K562 (cell line): ENCODE data around the gene SLC5A4. TPM values are rescaled to one million over a fixed set of nuclear protein-coding genes. Genes with fewer than 3 reads are reported as not detected.

Experiments used
- ATAC-seq: fragments of 200-7000 bp; cut with Tn5 transposase; 3 replicates; pipeline ENCODE4 v1.9.1; 2020; ENCODE audit warnings: moderate library complexity
- BruUV-seq: library from RNA; stranded (reverse); fragments of 400-500 nt; replicated peaks from 2 replicates; lab custom pipeline; 2021; lab: Mats Ljungman, UMichigan
- CTCF ChIA-PET: fragments of 300-600 bp; formaldehyde crosslinking; extraction: SDS; loops from one replicate; lab custom pipeline; 2021; ENCODE audit warnings: low intra/inter-chr PET ratio; lab: Yijun Ruan, JAX
- POLR2A ChIA-PET: fragments of 300-600, 350-650 bp; sonication (Branson Sonifier 250); formaldehyde crosslinking; extraction: SDS; loops from one replicate; lab custom pipeline; 2021; ENCODE audit warnings: antibody characterized with exemption, inconsistent platforms; lab: Yijun Ruan, JAX
- DNase-seq, 4 experiments: peaks; one replicate each; pipeline versions ENCODE4 v3.0.0 to v3.0.0-alpha.2; 2011 to 2018; ENCODE audit warnings: low spot score in 3 of 4, mixed read lengths in 3 of 4; ENCODE audit errors: extremely low read depth in 1 of 4
- FAIRE-seq: peaks from 2 replicates; lab custom pipeline; 2011; peaks lifted over from hg19 to GRCh38; lab: Jason Lieb, UNC
- H2AFZ ChIP-seq: 2 replicates; pipeline ENCODE4 v1.6.0; 2011; ENCODE audit warnings: low read depth, low read length, control low read depth, inconsistent platforms
- H3K27ac ChIP-seq: fragments of 200-600 bp; 3 replicates; pipeline ENCODE4 v1.8.0; 2011; ENCODE audit warnings: low read depth, mild to moderate bottlenecking, control low read depth, inconsistent platforms, low read length, moderate library complexity, mixed read lengths; ENCODE audit errors: extremely low read depth
- H3K27me3 ChIP-seq, 2 experiments: fragments of 300-600 bp in 1 of 2; 2 replicates in 1 of 2; 3 replicates in 1 of 2; pipeline versions ENCODE4 v1.6.0 to v1.8.0; 2011; ENCODE audit warnings: inconsistent platforms in 2 of 2, low read length in 2 of 2, mild to moderate bottlenecking in 1 of 2, mixed read lengths in 1 of 2, moderate library complexity in 1 of 2; ENCODE audit not compliant: control insufficient read depth in 2 of 2, insufficient read depth in 2 of 2
- H3K36me3 ChIP-seq: fragments of 300-600 bp; 3 replicates; pipeline ENCODE4 v1.8.0; 2011; ENCODE audit warnings: mild to moderate bottlenecking, low read length, inconsistent platforms; ENCODE audit not compliant: control insufficient read depth, insufficient read depth
- H3K4me1 ChIP-seq, 2 experiments: fragments of 200-600 bp in 1 of 2; replicated peaks in 1 of 2; 2 replicates in 1 of 2; 3 replicates in 1 of 2; pipeline versions ENCODE4 v1.5.1 to v1.8.0; 2011; ENCODE audit warnings: inconsistent platforms in 2 of 2, low read length in 2 of 2, mild to moderate bottlenecking in 1 of 2, mixed read lengths in 1 of 2, moderate library complexity in 1 of 2; ENCODE audit not compliant: control insufficient read depth in 2 of 2, insufficient read depth in 2 of 2
- H3K4me2 ChIP-seq: 2 replicates; pipeline ENCODE4 v1.6.1; 2011; ENCODE audit warnings: low read length, control low read depth, inconsistent platforms, mixed read lengths; ENCODE audit not compliant: insufficient read depth
- H3K4me3 ChIP-seq: fragments of 200-600 bp; sonication (generic), shearing (Covaris generic); 2 replicates; pipeline ENCODE4 v1.5.1; 2016; ENCODE audit warnings: control low read depth, inconsistent platforms
- H3K79me2 ChIP-seq: fragments of 200-600 bp; 3 replicates; pipeline ENCODE4 v1.8.0; 2011; ENCODE audit warnings: low read length, inconsistent platforms; ENCODE audit not compliant: control insufficient read depth, insufficient read depth
- H3K9ac ChIP-seq, 2 experiments: 2 replicates each; pipeline versions ENCODE4 v1.6.0 to v1.6.1; 2011; ENCODE audit warnings: low read depth in 2 of 2, low read length in 2 of 2, control low read depth in 1 of 2, inconsistent platforms in 1 of 2, mild to moderate bottlenecking in 1 of 2, mixed read lengths in 1 of 2; ENCODE audit not compliant: insufficient read depth in 1 of 2
- H3K9me1 ChIP-seq: one replicate; pipeline ENCODE4 v1.6.0; 2011; ENCODE audit warnings: inconsistent platforms, mild to moderate bottlenecking, low read length, moderate library complexity; ENCODE audit not compliant: control insufficient read depth, insufficient read depth
- H3K9me3 ChIP-seq: replicated peaks from 2 replicates; pipeline ENCODE4 v1.5.1; 2011; ENCODE audit warnings: low read depth, low read length, inconsistent platforms; ENCODE audit not compliant: control insufficient read depth, insufficient read depth
- H4K20me1 ChIP-seq: replicated peaks from 2 replicates; pipeline ENCODE4 v1.6.1; 2011; ENCODE audit warnings: low read length, inconsistent platforms, mixed read lengths; ENCODE audit not compliant: control insufficient read depth, insufficient read depth
- FOXA1 ChIP-seq: fragments of 450-650 bp; IDR thresholded peaks from 2 replicates; pipeline ENCODE4 v1.6.1; 2016; ENCODE audit warnings: mild to moderate bottlenecking, borderline replicate concordance
- GMEB1 ChIP-seq: fragments of 250-450 bp; sonication (Bioruptor Pico); IDR thresholded peaks from 2 replicates; pipeline ENCODE4 v1.4.0; 2020; ENCODE audit warnings: mild to moderate bottlenecking
- HLTF ChIP-seq: fragments of 450-650 bp; IDR thresholded peaks from 2 replicates; pipeline ENCODE4 v1.6.1; 2016
- ILK ChIP-seq: fragments of 450-650 bp; IDR thresholded peaks from 2 replicates; pipeline ENCODE4 v1.6.1; 2016; ENCODE audit warnings: missing genetic modification characterization, low read depth, mild to moderate bottlenecking, missing compliant biosample characterization, moderate library complexity, borderline replicate concordance
- KAT7 ChIP-seq: sonication (generic); formaldehyde crosslinking; IDR thresholded peaks from 2 replicates; pipeline ENCODE4 v1.8.0; 2022; ENCODE audit warnings: missing genetic modification reagents, mild to moderate bottlenecking, borderline replicate concordance
- MAX ChIP-seq: sonication (generic); formaldehyde crosslinking; IDR thresholded peaks from 2 replicates; pipeline ENCODE4 v1.9.0; 2022; ENCODE audit warnings: mild to moderate bottlenecking, missing genetic modification reagents
- MEIS2 ChIP-seq: fragments of 450-650 bp; IDR thresholded peaks from 2 replicates; pipeline ENCODE4 v1.6.1; 2014; ENCODE audit warnings: mild to moderate bottlenecking; ENCODE audit not compliant: partially characterized antibody
- POU5F1 ChIP-seq: fragments of 150-350 bp; IDR thresholded peaks from 2 replicates; pipeline ENCODE4 v1.6.1; 2014; ENCODE audit warnings: borderline replicate concordance, low read length, low read depth, mild to moderate bottlenecking; ENCODE audit not compliant: partially characterized antibody
- SIN3B ChIP-seq: fragments of 450-650 bp; IDR thresholded peaks from 2 replicates; pipeline ENCODE4 v1.6.1; 2017; ENCODE audit warnings: low read depth, mild to moderate bottlenecking, moderate library complexity
- SMAD1 ChIP-seq: fragments of 150-350 bp; IDR thresholded peaks from 2 replicates; pipeline ENCODE4 v1.6.1; 2014; ENCODE audit warnings: low read length, low read depth; ENCODE audit not compliant: partially characterized antibody
- SNAPC5 ChIP-seq: fragments of 250-450 bp; sonication (Bioruptor Pico); IDR thresholded peaks from 2 replicates; pipeline ENCODE4 v1.8.0; 2021; ENCODE audit warnings: moderate library complexity, mild to moderate bottlenecking, inconsistent platforms
- SRSF3 ChIP-seq: fragments of 200-400 bp; formaldehyde crosslinking; IDR thresholded peaks from 2 replicates; pipeline ENCODE4 v1.6.1; 2016; ENCODE audit warnings: mild to moderate bottlenecking, low read length, moderate library complexity; ENCODE audit not compliant: insufficient read depth
- TCF3 ChIP-seq: sonication (generic); formaldehyde crosslinking; IDR thresholded peaks from 2 replicates; pipeline ENCODE4 v1.4.0; 2020; ENCODE audit warnings: mild to moderate bottlenecking, missing genetic modification reagents
- ZNF436 ChIP-seq: fragments of 250-450, 450-650 bp; sonication (Bioruptor Pico); formaldehyde crosslinking; IDR thresholded peaks from 2 replicates; pipeline ENCODE4 v1.7.0; 2020; ENCODE audit warnings: mild to moderate bottlenecking
- ZNF609 ChIP-seq: sonication (generic); formaldehyde crosslinking; IDR thresholded peaks from 2 replicates; pipeline ENCODE4 v1.8.1; 2023; ENCODE audit warnings: missing genetic modification reagents, mild to moderate bottlenecking, borderline replicate concordance
- WGBS: fragments of 100-300 bp; shearing (Covaris generic); methylation state at CpG from one replicate; pipeline ENCODE4 v1.1.6; 2016; ENCODE audit warnings: low coverage, mixed read lengths; ENCODE audit not compliant: insufficient coverage; ENCODE audit errors: missing lambda C conversion rate; 5-methylcytosine and 5-hydroxymethylcytosine counted together
- in situ Hi-C: fragments of 300-500 bp; cut with MboI; formaldehyde crosslinking; loops from 4 replicates; pipeline ENCODE4 v1.15.0; 2018; ENCODE audit warnings: inconsistent platforms, mixed read lengths
- intact Hi-C: fragments of 100-400 bp; cut with micrococcal nuclease; formaldehyde crosslinking; loops from 2 replicates; pipeline ENCODE4 v1.14.2; 2022
- polyA plus RNA-seq, 8 experiments: library from polyadenylated mRNA; depleted of rRNA in 4 of 8; stranded (reverse) in 5 of 8; unstranded in 3 of 8; fragments of >200 nt; fragmentation: Nextera tagmentation in 2 of 8; fragmentation: Illumina TruSeq in 1 of 8; extraction: Ambion mirVana in 2 of 8; extraction: Trizol in 1 of 8; gene quantifications; 2 replicates each; pipeline versions ENCODE4 v1.2.1 to v1.2.3, GENCODE V29; 2011 to 2014; ENCODE audit warnings: inconsistent platforms in 1 of 8, missing spikeins in 1 of 8
- total RNA-seq, 7 experiments: library from RNA; depleted of rRNA in 6 of 7; stranded (reverse); fragments of >200 nt in 6 of 7; fragmentation: Illumina TruSeq in 2 of 7; extraction: Trizol in 2 of 7; gene quantifications; 2 replicates each; pipeline versions ENCODE4 v1.2.1 to v1.2.3, GENCODE V29; 2011 to 2021; ENCODE audit warnings: low replicate concordance in 1 of 7

The SLC5A4 gene
- total and polyA plus RNA-seq, 9 of the 15 experiments (the other 6 are each of a cell fraction or from before 2014, with no cell fraction given) = not detected

- no peak for ATAC-seq
- H3K36me3 ChIP-seq = no peaks in the 10 kb centered on the region
- no peaks in the 10 kb centered on the region for H3K79me2 ChIP-seq
- no peaks in the 10 kb centered on the region for H3K9me1 ChIP-seq
- H3K27ac ChIP-seq = no peak overlapping the region
- no peak overlapping the region for H3K4me2 ChIP-seq
- no peaks in the 10 kb centered on the region for H3K9me3 ChIP-seq
- in situ Hi-C loops (no loop called here), intact Hi-C loops (no loop called here)
- no TSS peak for BruUV-seq
- peaks cover 0 to 19% of the 10 kb centered on the region in 2 experiments; a peak in 2 of 5 replicates for H3K4me1 ChIP-seq
- FAIRE-seq = no peak
- no peak overlapping the region for H3K9ac ChIP-seq
- ChIA-PET POLR2A (interaction anchor here (0.5 kb wide), 1 partner anchor 308 kb away, joined by 3 read pairs; no protein-coding TSS in a partner anchor), CTCF (no interaction called here)
- peaks cover 0 to 24% of the 10 kb centered on the region in 2 experiments; a peak in 2 of 5 replicates for H3K27me3 ChIP-seq
- DNase-seq = no peak
- no peak overlapping the region for H3K4me3 ChIP-seq
- no peak overlapping the region for H2AFZ ChIP-seq
- no peak for TF ChIP-seq POU5F1
- no peak for TF ChIP-seq HLTF
- no peak for TF ChIP-seq ZNF436 (CRISPR knock-in tag)
- TF ChIP-seq SRSF3 = no peak
- TF ChIP-seq SNAPC5 (CRISPR knock-in tag) = no peak
- no peak for TF ChIP-seq MEIS2
- no peak for TF ChIP-seq ILK (tag)
- TF ChIP-seq FOXA1 = no peak
- TF ChIP-seq TCF3 (CRISPR knock-in tag) = no peak
- no peak for TF ChIP-seq ZNF609 (CRISPR knock-in tag)
- TF ChIP-seq MAX (CRISPR knock-in tag) = no peak
- TF ChIP-seq SMAD1 = no peak
- no peak for TF ChIP-seq GMEB1 (CRISPR knock-in tag)
- no peak for TF ChIP-seq SIN3B
- TF ChIP-seq KAT7 (CRISPR knock-in tag) = no peak
- TF ChIP-seq, all 486 proteins: peak for 0
- no peaks in the 10 kb centered on the region for H4K20me1 ChIP-seq
- WGBS = 17% methylated on average over 1 of the region's 7 CpGs
Observed at GRCh38 chr22:32199961-32200360, 55.2 kb downstream of the SLC5A4 start.
